HG03066 (cell line): ENCODE data around the gene GTF2A1.

ENCODE experiments used
- ATAC-seq: cut with Tn5 transposase; IDR thresholded peaks from one replicate; pipeline ENCODE4 v1.9.1; 2021; ENCODE audit warnings: low read depth; ENCODE audit not compliant: unreplicated experiment

The GTF2A1 gene

DNA sequence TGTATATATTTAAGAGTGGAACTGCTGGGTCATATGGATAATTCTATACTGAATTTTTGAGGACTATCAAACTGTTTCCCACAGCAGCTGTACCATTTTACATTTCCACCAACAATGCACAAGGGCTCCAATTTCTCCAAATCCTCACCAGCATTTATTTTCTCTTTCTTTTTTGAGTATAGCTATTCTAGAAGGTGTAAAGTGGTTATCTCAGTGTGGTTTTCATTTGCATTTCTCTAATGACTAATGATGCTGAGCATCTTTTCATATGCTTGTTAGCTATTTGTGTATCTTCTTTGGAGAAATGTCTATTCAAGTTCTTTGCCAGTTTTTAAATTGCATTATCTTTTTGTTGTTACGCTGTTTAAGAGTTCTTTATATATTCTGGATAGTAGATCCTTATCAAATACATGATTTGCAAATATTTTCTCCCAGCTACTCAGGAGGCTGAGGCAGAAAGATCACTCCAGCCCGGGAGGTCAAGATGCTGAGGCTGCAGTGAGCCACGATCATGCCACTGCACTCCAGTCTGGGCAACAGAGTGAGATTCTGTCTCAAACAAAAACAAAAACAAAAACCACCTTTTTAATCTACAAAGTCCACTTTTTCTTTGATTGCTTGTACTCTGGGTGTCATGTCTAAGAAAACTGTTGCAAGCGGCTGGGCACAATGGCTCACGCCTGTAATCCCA lies 32.8 kb downstream of the GTF2A1 start:
- peak; percentile 85 for ATAC-seq

- no peak for ATAC-seq
Observed at GRCh38 chr14:81179631-81180030, 41.1 kb downstream of the GTF2A1 start.

- ATAC-seq, result peak; percentile 49
Observed at GRCh38 chr14:81178063-81178462, 42.7 kb downstream of the GTF2A1 start.

DNA sequence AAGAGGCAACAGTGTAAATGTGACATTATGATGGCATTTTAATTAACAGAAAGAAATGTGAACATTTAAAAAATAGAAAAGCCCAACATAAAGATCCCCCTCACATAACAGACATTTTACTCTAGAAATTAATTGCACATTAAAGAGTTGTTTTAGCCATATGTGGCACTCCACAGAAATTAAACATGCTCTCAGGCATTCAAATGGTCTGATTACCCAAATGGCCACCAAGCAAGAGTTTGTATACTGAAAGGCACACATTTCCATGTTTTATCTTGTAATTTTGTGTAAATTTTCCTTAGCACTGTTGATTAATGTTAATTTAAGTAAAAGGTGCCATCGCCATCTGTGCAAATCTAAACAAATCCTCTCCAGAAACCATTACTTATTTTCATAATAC lies 43.5 kb downstream of the GTF2A1 start:
- ATAC-seq, result no peak

GRCh38 chr14:81176241-81176640 lies 44.5 kb downstream of the GTF2A1 start:
- no peak for ATAC-seq

DNA sequence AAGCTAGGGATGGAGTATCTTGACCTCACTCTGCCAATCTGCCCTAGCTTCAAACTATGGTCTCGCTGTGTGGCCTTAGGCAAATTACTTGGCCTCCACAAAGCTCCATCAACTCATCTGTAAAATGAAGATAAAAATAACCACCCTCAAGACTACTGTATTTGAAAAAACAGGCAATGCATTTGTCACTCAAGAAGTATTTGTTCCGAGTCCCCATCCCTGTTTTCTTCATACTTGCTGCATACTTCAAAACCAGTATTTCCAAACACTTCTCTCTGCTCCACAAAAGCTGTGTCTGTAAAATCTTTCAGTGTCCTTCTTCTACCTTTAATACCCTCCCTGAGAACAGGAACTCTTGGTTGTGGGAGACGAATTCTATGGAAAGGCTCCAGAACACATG lies 47.9 kb downstream of the GTF2A1 start:
- peak; percentile 28 for ATAC-seq

GRCh38 chr14:81172353-81172752 lies 48.4 kb downstream of the GTF2A1 start:
- ATAC-seq, result peak; percentile 13

GRCh38 chr14:81170829-81171195 lies 49.9 kb downstream of the GTF2A1 start:
- no peak for ATAC-seq

- ATAC-seq, result peak; percentile 93
Observed at GRCh38 chr14:81170104-81170828, 50.5 kb downstream of the GTF2A1 start.

DNA sequence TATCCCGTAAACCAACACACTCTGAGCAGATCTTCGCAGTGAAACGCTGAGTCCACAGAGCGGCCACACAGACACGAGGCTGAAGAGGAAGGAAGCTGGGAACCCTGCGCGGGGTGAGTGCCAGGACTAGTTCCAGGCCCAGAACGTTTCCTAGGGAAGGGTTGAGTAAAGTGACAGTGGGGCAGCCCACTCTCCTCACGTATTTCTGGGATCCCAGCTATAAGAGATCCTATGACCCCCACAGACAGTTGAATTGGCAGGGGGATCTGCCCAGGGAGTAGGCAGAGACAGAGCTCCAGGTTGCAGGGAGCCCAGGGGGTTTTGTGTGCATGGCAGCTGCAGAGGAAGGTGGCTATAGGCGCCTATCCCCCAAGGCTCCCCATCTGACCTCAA lies 51.1 kb downstream of the GTF2A1 start:
- peak; percentile 17 for ATAC-seq

DNA sequence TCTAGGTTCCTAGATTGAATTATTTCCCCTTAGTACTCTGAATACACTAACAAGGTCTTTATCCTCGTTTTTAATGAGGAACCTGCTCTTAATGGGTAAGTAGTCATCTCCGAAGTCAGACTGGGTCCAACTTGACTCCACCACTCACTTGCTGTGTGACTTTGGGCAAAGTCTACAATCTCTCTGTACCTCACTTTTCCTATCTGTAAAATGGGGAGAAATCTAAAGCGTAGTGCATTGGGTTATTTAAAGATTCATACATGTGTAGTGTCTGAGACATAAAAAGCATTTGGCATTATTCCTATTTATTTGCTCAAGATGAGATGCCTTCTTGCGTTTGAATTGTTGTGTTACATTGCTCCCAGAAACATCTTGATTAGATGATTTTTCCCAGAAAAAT lies 51.5 kb downstream of the GTF2A1 start:
- ATAC-seq, result no peak

DNA sequence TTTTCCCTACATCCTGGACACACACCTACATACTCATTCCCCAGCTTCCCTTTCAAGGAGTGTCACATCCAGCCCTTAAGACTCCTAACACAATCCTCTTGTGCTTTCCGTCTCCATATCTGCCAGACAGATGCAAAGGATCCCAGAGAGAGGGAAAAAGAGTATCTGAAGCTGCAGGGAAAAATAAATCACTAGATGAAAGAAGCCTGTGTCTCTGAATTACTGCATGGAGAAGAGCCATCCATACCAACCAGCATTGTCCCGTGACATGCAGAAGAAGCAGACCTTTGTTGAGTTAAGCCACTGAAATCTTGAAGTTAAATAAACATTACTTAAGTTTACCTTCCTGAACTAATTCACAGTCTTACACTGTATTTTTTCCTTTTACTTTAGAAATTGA lies 54.6 kb downstream of the GTF2A1 start:
- ATAC-seq, result no peak

DNA sequence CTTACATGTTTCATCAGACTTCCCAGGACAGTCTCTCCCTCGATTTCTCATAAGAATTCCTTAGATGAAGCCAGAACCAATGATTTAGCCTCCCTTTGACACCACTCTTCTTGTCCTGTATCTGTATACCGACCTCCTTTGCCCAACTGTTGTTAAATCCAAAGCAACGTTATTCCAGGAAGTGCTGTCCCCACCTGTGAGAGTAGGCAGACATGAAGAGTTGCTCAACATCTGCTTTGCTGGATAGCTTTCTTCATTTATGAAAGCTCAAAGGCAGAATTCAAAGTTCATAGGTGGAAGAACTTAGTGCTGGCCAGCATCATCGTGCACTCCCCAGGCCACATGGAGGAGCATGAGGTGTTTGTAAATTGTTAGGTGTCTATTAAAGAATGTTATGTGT lies 55.6 kb downstream of the GTF2A1 start:
- no peak for ATAC-seq

DNA sequence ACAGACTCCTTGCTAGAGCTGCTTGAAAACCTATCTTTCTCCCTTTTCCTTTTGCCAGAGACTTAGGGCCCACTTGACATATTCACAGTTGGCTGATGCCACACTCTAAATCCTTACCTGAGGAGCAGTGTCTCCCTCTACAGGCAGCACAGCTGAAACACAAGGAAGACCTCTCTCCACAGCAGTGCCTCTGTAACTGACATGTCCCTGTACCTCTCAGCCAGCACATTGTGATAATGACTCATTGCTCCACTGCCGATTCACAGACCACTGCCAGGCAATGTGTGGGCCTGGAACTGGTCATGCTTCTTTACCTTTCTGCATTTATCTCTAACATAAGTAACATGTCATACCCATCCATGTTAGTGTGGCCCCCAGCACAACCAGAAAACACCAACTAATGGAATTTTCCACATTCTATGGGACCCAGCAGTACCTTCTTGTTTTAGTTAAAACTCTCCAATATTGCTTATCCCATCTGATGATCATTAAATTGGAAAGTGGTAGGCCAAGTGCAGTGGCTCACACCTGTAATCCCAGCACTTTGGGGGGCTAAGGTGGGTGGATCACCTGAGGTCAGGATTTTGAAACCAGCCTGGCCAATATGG lies 56.5 kb downstream of the GTF2A1 start:
- ATAC-seq, result peak; percentile 97

- no peak for ATAC-seq
Observed at GRCh38 chr14:81162941-81163340, 57.8 kb downstream of the GTF2A1 start.

- ATAC-seq, result no peak
Observed at GRCh38 chr14:81161749-81162148, 59.0 kb downstream of the GTF2A1 start.

DNA sequence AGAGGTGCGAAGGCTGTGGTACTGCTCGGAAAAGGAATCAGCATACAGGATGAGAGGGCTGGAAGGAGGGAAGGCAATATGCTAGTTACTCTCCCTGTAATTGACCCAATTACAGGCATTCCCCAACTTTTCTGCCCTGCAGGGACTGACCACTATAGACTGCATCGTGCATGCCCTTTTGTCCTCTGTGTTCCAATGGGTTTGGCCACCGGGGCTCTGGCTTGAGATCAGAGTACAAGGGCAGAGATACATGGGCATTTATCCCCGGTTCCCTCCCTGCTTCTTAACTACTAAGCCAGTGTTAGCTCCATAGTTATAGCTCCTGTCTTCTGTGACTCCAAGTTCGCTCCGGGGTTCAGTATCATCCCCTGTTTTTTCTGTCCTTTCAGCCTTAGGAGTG lies 59.7 kb downstream of the GTF2A1 start:
- no peak for ATAC-seq

DNA sequence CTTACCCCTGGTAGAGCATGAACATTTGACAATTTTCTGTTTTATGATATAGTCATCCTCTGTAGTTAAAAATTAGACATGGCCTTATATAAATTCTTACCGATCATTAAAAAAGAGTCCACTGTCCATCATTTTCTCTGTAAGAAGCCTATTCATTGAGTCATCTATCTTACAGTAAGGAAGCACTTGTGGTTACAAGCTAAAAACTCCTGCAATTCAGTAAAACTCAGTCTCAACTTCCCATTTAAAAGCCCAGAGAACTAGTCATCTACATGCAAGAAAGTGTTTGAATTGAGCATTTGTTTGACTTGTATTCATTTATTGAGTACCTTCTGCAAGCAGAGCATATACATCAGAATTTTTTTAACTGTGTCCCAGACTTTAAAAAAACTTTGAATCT lies 63.3 kb downstream of the GTF2A1 start:
- no peak for ATAC-seq

- no peak for ATAC-seq
Observed at GRCh38 chr14:81153187-81153586, 67.6 kb downstream of the GTF2A1 start.

DNA sequence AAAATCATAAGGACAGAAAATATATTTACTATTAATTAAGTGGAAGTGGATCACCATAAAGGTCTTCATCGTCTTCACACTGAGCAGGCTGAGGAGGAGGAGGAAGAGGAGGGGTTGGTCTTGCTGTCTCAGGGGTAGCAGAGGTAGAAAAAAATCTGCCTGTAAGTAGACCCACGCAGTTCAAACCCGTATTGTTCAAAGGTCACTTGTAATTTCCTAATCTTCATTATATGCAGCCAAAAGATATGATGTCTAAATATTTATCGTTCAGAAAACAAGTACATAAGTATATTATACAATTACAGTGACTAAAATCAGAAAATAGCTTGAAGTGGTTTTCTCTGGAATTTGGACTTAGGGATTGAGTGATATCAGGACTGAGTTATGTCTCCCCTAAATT lies 72.1 kb downstream of the GTF2A1 start:
- no peak for ATAC-seq

- peak; percentile 67 for ATAC-seq
Observed at GRCh38 chr14:81147140-81147897, 73.4 kb downstream of the GTF2A1 start.
